ENCODE results near the gene CMBL.

Gene CMBL

DNA sequence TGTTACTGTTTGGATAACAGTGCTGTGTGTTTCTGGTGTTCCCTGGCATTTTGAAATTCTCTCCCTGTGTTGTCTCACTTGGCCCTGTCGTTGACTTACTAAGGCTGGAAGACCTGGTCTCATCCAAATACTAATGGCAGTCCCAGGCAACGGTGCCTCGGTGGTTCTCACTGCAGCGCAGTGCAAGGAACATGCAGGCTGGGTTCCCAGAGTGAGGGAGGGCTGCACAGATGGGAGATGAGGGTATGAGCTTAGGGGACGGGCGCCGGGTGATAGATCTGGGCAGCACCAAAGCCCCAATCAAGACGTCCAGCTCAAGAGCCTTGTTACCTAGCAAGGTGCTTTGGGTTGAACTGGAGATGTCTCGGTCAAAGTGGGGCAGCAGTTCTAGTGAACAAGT lies 46.6 kb downstream of the CMBL start:
- TF ChIP-seq, protein P1, sequence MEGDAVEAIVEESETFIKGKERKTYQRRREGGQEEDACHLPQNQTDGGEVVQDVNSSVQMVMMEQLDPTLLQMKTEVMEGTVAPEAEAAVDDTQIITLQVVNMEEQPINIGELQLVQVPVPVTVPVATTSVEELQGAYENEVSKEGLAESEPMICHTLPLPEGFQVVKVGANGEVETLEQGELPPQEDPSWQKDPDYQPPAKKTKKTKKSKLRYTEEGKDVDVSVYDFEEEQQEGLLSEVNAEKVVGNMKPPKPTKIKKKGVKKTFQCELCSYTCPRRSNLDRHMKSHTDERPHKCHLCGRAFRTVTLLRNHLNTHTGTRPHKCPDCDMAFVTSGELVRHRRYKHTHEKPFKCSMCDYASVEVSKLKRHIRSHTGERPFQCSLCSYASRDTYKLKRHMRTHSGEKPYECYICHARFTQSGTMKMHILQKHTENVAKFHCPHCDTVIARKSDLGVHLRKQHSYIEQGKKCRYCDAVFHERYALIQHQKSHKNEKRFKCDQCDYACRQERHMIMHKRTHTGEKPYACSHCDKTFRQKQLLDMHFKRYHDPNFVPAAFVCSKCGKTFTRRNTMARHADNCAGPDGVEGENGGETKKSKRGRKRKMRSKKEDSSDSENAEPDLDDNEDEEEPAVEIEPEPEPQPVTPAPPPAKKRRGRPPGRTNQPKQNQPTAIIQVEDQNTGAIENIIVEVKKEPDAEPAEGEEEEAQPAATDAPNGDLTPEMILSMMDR (conservative IDR thresholded peaks at IDR 0.05; ENCODE audit: low read depth): no peak
- DNase-seq (ENCODE audit: low spot score): no peak
- POLR2A ChIA-PET (ENCODE audit: low non-redundant PET): no interaction called here
- CTCF ChIA-PET: interaction anchor here (0.6 kb wide), 1 partner anchor 163 kb away, joined by 3 read pairs; no protein-coding TSS in a partner anchor
- no peak overlapping the region for H3K27ac ChIP-seq

DNA sequence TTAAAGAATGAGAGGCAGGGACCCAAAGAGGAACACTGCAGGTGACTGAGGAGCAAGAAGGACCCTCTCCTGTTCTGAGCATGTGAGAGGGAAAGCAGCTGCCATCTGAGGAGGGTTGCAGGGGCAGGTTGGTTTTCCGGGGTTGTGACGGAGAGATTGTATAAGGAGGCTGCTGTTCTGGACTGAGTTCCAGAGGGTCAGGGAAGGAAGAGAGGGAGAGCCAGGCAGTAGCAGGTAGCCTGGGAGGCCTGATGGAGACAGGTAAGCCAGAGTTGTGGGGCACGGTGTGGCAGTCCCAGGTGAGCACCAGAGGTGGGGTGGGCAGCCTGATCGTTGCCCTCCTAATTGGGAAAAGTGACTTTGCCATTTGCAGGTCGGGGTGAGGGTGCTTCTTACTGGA lies 47.8 kb downstream of the CMBL start:
- TF ChIP-seq, protein P1 (conservative IDR thresholded peaks at IDR 0.05; ENCODE audit: low read depth): no peak
- H3K27ac ChIP-seq: peak overlapping the region; percentile 8; the same call in 1 of the 2 replicates
- no peak for DNase-seq (ENCODE audit: low spot score)
- ChIA-PET CTCF (no interaction called here), POLR2A (ENCODE audit: low non-redundant PET) (no interaction called here)

- ChIA-PET CTCF (no interaction called here), POLR2A (ENCODE audit: low non-redundant PET) (no interaction called here)
- TF ChIP-seq, protein P1 (conservative IDR thresholded peaks at IDR 0.05; ENCODE audit: low read depth): no peak
- H3K27ac ChIP-seq: no peak overlapping the region
- no peak for DNase-seq (ENCODE audit: low spot score)
These were observed 49.8 kb downstream of the CMBL start for GRCh38 chr5:10257870-10258269.

GRCh38 chr5:10254686-10255085 lies 53.0 kb downstream of the CMBL start:
- TF ChIP-seq, protein P1 (conservative IDR thresholded peaks at IDR 0.05; ENCODE audit: low read depth): no peak
- CTCF ChIA-PET: interaction anchor here (1.0 kb wide), 1 partner anchor 169 kb away, joined by 3 read pairs; no protein-coding TSS in a partner anchor
- H3K27ac ChIP-seq: no peak overlapping the region
- POLR2A ChIA-PET (ENCODE audit: low non-redundant PET): no interaction called here
- DNase-seq (ENCODE audit: low spot score): no peak

- TF ChIP-seq, protein P1 (conservative IDR thresholded peaks at IDR 0.05; ENCODE audit: low read depth): no peak
- H3K27ac ChIP-seq: no peak overlapping the region
- CTCF ChIA-PET: no interaction called here
- POLR2A ChIA-PET (ENCODE audit: low non-redundant PET): no interaction called here
- DNase-seq (ENCODE audit: low spot score): no peak
These were observed 54.3 kb downstream of the CMBL start for GRCh38 chr5:10253390-10253789.

- CTCF ChIA-PET: no interaction called here
- TF ChIP-seq, protein P1 (conservative IDR thresholded peaks at IDR 0.05; ENCODE audit: low read depth): no peak
- no peak for DNase-seq (ENCODE audit: low spot score)
- POLR2A ChIA-PET (ENCODE audit: low non-redundant PET): no interaction called here
- H3K27ac ChIP-seq: no peak overlapping the region
These were observed 56.3 kb downstream of the CMBL start for GRCh38 chr5:10251405-10251804.

Measured in RWPE1 (cell line).